Brain microvascular endothelial cell (primary cell): Measurements from ENCODE around the gene CYB5D1.

Experiments used
- DNase-seq: peaks from one replicate; pipeline ENCODE4 v3.0.0-alpha.2; 2020
- H3K27ac ChIP-seq: fragments of 250-450 bp; sonication (Bioruptor Pico); 2 replicates; pipeline ENCODE4 v1.5.1; 2020; ENCODE audit warnings: mild to moderate bottlenecking, moderate library complexity
- H3K27me3 ChIP-seq: fragments of 250-450 bp; sonication (Bioruptor Pico); replicated peaks from 2 replicates; pipeline ENCODE4 v1.5.1; 2020; ENCODE audit warnings: mild to moderate bottlenecking
- H3K36me3 ChIP-seq: fragments of 250-450 bp; sonication (Bioruptor Pico); replicated peaks from 2 replicates; pipeline ENCODE4 v1.5.1; 2020; ENCODE audit warnings: mild to moderate bottlenecking
- H3K4me3 ChIP-seq: 2 replicates; pipeline ENCODE4 v1.5.1; 2011; ENCODE audit warnings: low read depth, mild to moderate bottlenecking, control low read depth, low read length, moderate library complexity
- in situ Hi-C: cut with HindIII; loops from 2 replicates; pipeline ENCODE4 v1.10.0; 2017; ENCODE audit warnings: low sequenced_read_pairs, low pct_ligation_motif_present
- TF ChIP-seq, protein P1 (sequence below): IDR thresholded peaks from 2 replicates; pipeline ENCODE4 v1.5.1; 2011; ENCODE audit warnings: low read depth, mild to moderate bottlenecking, moderate library complexity, low read length, control low read depth, inconsistent platforms; ENCODE audit errors: missing control alignments

The CYB5D1 gene

DNA sequence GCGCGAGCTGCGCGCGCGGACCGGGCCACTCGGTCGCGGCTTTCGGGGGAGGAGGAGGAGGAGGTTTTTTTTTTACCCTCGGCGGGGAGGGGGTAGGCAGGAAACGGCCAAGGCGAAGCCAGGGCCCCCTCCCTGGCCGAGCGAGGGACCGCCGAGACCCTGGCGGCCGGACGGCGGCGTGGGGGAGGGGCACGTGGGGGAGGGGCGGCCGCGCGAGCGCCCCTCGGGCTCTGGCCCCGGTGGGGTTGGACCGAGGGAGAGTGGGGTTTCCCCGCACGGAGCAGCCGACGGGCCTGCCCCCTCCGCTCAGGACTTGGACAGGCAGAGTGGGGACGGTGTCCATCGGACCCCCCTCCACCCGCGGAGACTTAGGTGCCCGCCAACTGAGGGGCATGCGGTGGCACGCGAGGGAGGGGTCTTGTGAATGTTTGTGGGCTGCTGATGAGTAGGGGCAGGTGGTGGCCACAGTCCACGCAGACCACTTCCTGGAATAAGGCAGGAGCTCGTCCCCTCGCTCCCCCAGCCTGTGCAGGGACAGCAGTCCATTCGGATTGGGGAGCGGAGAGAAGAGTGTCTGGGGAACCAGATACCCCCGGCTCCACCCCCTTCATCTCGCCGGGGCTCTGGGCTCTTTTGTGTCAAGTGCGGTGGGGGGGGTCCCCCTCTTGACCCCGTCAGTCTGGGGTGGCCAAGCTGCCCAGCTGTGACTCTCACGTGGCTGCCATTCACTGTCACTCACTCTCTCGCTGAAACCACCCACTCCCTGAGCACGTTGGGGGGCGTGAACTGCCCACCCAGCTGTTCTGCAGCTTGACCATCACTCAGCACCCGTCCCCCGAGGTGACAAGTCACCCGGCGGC is 27.8 kb downstream of the CYB5D1 start:
- in situ Hi-C loops, result no loop called here
- peak overlapping the region; percentile 81 for H3K4me3 ChIP-seq
- TF ChIP-seq, protein P1, sequence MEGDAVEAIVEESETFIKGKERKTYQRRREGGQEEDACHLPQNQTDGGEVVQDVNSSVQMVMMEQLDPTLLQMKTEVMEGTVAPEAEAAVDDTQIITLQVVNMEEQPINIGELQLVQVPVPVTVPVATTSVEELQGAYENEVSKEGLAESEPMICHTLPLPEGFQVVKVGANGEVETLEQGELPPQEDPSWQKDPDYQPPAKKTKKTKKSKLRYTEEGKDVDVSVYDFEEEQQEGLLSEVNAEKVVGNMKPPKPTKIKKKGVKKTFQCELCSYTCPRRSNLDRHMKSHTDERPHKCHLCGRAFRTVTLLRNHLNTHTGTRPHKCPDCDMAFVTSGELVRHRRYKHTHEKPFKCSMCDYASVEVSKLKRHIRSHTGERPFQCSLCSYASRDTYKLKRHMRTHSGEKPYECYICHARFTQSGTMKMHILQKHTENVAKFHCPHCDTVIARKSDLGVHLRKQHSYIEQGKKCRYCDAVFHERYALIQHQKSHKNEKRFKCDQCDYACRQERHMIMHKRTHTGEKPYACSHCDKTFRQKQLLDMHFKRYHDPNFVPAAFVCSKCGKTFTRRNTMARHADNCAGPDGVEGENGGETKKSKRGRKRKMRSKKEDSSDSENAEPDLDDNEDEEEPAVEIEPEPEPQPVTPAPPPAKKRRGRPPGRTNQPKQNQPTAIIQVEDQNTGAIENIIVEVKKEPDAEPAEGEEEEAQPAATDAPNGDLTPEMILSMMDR, result no peak
- no peak for DNase-seq
- no peaks in the 10 kb centered on the region for H3K27me3 ChIP-seq
- H3K27ac ChIP-seq, result peak overlapping the region; percentile 71
- H3K36me3 ChIP-seq, result peaks cover 6% of the 10 kb centered on the region

DNA sequence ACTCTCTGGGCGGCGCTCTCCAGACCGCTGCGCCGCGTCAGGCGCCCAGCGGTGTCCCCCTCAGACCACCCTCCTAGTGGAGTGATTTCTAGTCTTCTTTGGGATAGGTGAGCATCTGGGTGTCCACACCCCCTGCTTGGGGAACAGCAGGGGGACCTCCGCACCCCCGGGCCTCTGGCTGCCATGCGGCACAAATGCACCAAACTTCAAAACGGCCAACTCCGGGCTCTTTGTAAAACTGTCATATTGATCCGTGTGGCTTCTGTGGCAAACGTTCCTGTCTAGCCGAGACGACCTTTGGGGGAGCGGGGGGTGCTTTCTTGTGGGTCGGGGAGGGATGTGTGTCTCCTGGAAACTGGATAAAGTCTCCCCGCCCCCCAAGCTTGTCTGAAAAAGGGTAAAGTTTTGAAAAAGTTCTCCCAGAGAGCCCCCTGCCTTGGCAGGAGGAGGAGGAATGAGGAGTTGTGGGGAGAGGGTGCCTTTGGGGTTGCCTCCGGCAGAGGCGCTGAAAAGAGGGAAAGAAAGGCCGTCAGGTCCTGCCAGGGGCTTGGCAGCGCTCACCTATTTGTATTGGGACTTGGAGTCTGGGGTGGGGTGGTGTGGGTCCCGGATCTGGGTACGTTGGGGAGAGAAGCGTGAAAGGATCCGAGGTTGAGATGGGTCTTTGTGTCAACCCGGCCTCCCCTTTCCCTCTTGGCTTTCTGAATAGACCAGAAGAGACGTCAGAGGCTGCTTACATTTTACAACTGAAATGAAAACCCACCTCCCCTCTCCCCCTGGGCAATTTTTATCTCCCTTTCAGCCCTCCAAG is 28.6 kb downstream of the CYB5D1 start:
- peak overlapping the region; percentile 71 for H3K27ac ChIP-seq
- peaks cover 11% of the 10 kb centered on the region for H3K36me3 ChIP-seq
- TF ChIP-seq, protein P1, result peak; percentile 41
- peak; percentile 21 for DNase-seq
- no peaks in the 10 kb centered on the region for H3K27me3 ChIP-seq
- in situ Hi-C loops, result no loop called here
- H3K4me3 ChIP-seq, result peak overlapping the region; percentile 81

GRCh38 chr17:7887038-7887481 is 29.3 kb downstream of the CYB5D1 start:
- in situ Hi-C loops, result no loop called here
- peaks cover 15% of the 10 kb centered on the region for H3K36me3 ChIP-seq
- TF ChIP-seq, protein P1, result no peak
- peak overlapping the region; percentile 71 for H3K27ac ChIP-seq
- H3K4me3 ChIP-seq, result peak overlapping the region; percentile 81
- no peak for DNase-seq
- no peaks in the 10 kb centered on the region for H3K27me3 ChIP-seq

- Histone ChIP-seq H3K4me3 (peak overlapping the region; percentile 56), H3K36me3 (peaks cover 18% of the 10 kb centered on the region), H3K27me3 (no peaks in the 10 kb centered on the region), H3K27ac (peak overlapping the region; percentile 84)
- TF ChIP-seq, protein P1, result no peak
- peak; percentile 98 for DNase-seq
- in situ Hi-C loops, result no loop called here
Measured at GRCh38 chr17:7887482-7888183, 29.8 kb downstream of the CYB5D1 start.

- TF ChIP-seq, protein P1, result no peak
- Histone ChIP-seq H3K36me3 (peaks cover 23% of the 10 kb centered on the region), H3K27ac (peak within 1 kb of the TSS; percentile 84), H3K27me3 (no peaks in the 10 kb centered on the region), H3K4me3 (peak within 1 kb of the TSS; percentile 56)
- in situ Hi-C loops, result no loop called here
- DNase-seq, result peak; percentile 8
Measured at GRCh38 chr17:7888184-7888920, 30.5 kb downstream of the CYB5D1 start, which contains the start of gene CHD3. Gene CHD3, plus strand, starts transcription at chr17:7888789. Its CDS starts 212 bp downstream, at chr17:7889001.
